Activated T-helper 9 cell treated with anti-CD3 and anti-CD28 coated beads, Interleukin-2, amount 50 U/mL, for 16 hours (primary cell): Measurements from ENCODE around the gene CFAP91.

Experiments
- DNase-seq: peaks from one replicate; pipeline ENCODE4 v3.0.0-alpha.2; 2020; ENCODE audit warnings: low read depth

Gene CFAP91

DNA sequence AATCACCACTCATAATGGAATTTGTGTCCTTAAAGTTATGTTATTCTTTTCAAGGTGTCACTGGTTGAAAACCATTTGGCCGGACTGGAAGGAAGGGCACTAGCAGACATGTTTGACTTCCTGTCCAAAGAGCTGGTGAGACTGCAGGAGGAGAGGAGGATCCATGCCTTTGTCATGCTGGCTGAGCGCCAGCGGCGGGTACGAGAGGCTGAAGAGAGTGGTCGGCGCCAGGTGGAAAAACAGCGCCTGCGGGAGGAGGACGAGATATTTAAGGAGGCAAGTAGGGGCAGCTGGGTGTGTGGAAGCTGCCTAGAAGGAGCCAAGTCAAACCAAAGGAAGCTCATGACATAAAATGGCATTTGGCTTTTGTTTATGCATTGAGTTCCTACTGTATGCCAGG, 41.1 kb downstream of the CFAP91 start:
- no peak for DNase-seq

DNA sequence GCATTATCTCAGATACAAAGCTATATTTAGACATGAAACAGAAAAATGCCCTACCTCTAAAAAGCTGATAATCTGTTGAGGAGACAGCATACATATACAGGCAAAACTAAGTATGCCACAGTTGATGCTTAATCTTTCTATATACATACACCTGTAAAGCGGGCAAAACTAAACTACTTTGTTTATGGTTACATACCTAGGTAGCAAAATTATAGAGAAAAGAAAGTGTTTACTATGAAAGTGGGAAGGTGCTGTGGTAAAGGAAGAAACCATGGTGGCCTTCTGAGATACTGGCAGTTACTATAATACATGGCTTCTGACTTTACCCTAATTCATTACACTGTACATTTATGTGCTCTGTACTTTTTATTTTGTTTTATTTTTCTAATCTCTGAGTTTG, 43.1 kb downstream of the CFAP91 start:
- no peak for DNase-seq

DNA sequence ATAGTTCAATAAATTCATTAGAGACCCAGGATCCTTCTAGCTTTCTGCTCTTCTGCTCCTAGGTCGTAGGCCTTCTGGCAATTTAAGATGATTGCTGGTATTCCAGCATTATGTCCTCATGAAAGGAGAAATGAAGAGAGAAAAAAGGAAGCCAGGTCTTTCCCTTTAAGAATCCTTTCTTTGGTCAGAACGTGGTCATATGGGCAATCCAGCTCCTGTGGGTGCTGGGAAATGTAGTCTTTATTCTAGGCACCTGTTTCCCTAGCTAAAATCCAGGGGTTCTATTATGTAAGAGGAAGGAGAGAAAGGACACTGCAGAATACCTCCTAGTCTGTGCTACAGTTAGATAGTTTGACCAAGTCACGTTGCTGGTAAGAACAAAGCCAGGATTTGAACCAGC, 43.6 kb downstream of the CFAP91 start:
- DNase-seq, result no peak

DNA sequence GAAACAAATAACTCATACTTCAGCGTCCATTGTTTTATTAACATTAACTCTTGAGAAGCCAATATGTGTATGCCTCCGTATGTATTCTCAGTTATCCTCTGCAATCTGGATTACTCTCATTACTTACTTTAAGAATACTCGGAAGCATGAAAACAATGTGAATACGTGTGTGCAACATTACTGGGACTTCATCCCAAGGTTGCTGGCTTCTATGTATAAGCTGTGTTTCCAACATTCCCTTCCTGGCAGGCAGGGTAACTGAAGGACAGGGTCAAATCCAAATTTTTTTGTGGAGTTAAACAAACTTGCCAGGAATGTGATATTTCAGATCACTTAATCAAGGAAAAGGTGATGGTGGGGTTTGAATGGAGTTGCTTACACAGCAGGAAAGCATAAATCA, 44.5 kb downstream of the CFAP91 start:
- DNase-seq, result no peak

DNA sequence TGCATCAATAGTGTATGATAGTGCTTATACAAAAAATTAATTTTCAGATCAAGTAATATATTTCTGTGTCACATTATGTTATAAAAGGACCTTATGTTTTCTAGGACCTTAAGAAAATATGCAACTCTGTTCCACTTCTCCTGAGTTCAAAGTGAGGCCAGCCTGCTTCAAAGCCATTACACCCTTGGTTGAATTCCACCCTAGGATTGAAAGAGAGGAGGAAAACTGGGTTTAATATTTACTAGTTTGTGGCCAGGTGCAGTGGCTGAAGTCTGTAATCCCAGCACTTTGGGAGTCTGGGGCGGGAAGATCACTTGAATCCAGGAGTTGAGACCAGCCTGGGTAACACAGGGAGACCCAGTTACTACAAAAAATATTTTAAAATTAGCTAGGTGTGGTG, 46.2 kb downstream of the CFAP91 start:
- no peak for DNase-seq

DNA sequence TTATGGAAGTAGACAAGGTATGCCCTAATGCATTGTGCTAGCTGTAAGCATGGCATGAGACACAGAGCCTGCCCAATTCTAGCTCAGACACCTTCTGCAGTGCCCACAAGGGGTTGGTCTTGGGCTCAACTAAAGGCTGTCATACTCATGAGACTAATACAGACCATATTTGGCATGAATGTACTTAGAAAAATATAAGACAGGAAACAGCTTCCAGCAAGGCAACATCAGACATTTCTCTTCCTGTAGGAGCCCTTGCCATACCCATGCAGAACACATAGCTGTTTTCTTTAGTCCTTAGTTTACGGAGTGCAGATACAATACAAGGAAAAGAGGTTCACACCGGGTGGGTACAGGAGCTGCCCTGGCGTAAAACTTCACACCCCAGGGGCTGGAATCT, 48.6 kb downstream of the CFAP91 start:
- DNase-seq, result no peak
